GM18517 (cell line): ENCODE data around the gene CYB561D2.

ENCODE experiments used
- ATAC-seq: cut with Tn5 transposase; IDR thresholded peaks from one replicate; pipeline ENCODE4 v1.9.1; 2021; ENCODE audit warnings: mild to moderate bottlenecking, moderate library complexity; ENCODE audit not compliant: unreplicated experiment

Gene CYB561D2

GRCh38 chr3:50340448-50341329 is 10.0 kb upstream of the CYB561D2 start, which contains the start of gene RASSF1:
TSS of gene RASSF1 (minus strand) at chr3:50340836. CDS start at chr3:50340805, 31 bp downstream.
- ATAC-seq: no peak

DNA sequence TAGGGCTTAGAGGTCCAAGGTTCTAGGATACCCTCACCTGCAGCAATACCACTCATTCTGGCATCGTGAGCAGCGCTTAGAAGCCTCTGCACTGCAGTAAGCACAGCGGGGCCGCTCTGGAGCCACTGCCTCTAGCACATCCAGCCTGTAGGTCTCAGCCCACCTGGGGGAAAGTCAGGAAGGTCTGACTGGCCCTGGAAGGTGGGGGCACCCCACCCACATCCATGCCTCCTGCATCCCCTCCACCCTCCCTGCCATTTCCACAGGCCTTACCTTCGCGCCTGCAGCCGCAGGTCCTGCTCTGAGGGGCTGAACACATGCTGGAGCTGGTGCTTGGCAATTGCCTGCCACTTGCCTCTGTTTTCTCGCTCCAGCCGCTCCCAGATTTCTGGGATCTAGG is 9.1 kb upstream of the CYB561D2 start:
- ATAC-seq: no peak

DNA sequence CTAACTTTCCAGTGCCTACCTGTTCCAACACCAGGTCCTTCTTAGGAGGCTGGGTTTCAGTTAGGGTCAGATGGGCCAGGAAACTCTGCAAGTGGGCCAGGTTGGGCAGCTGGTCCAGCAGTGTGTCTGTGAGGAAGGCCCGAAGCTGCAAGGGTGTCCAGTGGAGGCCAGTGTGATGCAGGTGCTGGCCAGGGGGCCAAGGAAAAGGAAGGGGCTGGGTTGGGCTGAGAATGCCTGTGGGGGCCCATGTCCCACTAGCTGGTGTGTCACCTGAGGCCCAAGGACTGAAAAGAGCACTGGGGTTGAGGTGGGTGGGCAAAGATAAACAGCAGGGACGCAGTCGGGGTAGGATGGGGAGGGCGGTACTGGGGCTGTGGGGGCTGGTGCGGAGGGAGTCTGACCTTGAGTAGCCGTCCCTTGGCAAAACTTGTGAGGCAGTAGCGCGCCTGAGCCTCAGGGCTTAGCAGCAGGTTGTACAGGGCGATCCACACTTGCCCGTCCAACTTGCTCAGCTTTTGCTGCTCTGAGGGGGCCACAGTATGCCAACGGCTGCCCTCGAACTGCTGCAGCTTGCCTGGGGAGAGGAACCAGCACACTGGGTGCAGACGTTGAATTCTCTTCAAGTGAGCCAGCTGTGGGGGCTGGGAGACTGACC is 8.5 kb upstream of the CYB561D2 start:
- no peak for ATAC-seq

DNA sequence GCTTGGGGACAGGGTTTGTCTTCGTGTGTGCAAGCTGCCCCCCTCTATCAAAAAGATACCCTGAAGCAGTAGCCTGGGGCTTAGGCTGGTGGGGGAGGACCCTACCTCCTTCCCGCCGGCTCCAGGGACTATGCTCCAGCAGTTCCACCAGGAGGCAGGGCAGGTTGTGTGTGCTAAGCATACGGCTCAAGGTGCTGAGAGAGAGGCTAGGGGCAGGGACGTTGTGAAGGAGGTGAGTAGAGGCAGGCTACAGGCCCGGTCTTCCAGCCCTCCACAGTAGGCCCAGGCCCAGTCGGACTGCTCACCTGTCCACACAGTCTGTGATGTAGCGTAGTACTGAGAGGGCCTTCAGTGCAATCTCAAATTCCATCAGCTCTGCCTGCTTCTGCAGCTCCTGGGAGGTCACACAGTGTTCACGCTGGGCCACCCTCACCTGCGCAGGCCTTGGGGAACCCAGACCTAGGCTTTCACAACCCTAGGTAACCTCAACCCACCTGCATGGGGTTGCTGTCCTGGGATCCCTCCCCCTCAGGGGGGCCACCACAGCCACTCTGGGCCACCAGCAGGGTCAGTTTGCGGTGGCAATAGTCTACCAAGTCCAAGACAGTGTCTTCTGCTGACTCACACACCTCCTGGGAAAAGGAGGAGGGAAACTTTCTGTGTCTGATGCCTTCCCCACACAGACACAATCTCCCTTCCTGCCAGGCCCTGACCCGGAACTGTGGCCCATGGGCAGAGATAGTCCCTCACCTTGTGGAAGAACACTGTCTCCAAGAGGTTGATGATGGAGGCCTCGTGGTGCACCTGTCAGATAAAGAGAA is 7.6 kb upstream of the CYB561D2 start:
- no peak for ATAC-seq

- no peak for ATAC-seq
These were observed 5.7 kb upstream of the CYB561D2 start for GRCh38 chr3:50345008-50345407.

DNA sequence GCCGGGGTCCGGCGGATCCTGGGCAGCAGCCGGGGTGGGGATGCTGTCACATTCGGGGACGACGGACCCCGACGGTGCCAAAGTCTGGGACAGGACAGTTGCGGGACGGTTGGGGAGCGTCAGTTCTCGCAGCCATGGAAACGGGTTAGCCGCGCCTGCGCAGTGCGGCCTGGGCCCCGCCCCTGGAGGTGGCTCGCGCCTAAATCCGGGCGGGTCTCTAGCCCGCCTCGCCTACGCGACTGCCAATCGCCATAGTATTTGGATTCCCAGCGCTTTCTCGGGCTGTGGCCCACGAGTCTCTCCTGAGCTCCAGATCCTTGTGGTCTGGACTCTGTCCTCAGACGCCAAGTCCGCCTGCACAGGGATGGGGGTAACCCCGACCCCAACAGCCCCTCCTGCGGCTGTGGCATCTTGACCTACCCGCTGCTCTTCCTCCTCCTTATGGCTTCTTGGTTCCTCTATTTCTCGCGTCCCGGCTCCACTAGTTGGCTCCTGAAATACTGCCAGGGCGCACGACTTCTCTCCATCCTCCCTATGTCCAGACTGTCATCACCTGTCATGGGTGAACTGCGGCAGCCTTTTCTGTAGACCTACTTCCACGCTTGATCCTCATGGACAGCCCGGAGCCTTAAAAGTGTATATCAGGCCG is 5.0 kb upstream of the CYB561D2 start, which contains the start of gene ZMYND10:
TSS of gene ZMYND10 (minus strand) at position 147 of the 649 bp plus-strand sequence. CDS start 153 bp downstream, outside the sequence.
- no peak for ATAC-seq

- no peak for ATAC-seq
These were observed 3.4 kb upstream of the CYB561D2 start for GRCh38 chr3:50347187-50347813.

DNA sequence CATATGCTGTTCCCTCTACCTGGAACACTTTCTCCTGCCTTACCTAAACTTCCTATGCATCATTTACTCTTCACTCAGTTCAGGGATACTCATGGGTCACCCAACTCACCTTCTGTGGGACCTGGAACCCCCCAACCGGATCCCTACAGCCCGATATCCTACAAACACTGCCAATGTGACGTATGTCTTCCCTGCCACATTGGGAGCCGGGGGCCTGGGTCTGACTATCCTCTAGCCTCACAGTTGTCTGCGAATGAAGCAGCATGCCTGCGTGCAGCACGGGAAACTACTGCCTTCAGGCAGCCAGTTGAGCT is 492 bp upstream of the CYB561D2 start:
- no peak for ATAC-seq

GRCh38 chr3:50351323-50351697 is 648 bp downstream of the CYB561D2 start:
- ATAC-seq: no peak

GRCh38 chr3:50352781-50353180 is 2.1 kb downstream of the CYB561D2 start:
- no peak for ATAC-seq

- no peak for ATAC-seq
These were observed 2.8 kb downstream of the CYB561D2 start for GRCh38 chr3:50353245-50354004.

DNA sequence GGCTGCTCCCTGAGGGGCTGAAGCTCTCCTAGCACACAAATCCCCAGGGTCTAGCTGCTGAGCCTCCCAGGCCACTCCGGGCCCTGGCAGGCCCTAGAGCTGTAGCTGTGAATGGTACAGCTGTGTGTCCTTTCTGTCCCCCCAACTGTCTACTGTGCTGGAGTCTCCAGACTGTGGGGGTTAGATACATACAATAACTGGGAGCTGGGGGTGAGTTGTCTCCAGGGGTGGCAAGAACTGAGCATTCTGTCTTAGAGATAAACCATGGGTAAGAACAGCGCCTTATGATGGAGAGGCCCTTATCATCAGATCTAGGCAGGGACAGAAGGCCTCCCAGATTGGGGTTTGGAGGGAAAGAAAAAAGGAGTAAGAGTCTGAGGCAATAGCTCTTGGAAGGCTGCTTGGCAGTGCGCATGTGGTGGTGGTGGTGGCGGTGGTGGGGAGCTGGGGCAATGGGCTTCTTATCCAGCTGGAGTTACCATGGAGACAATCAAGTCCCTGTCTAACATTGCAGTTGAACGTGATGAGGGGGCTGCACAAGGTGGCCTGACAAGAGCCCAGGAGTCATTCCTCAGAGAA is 3.6 kb downstream of the CYB561D2 start:
- ATAC-seq: no peak

- ATAC-seq: no peak
These were observed 4.2 kb downstream of the CYB561D2 start for GRCh38 chr3:50354850-50355249.

DNA sequence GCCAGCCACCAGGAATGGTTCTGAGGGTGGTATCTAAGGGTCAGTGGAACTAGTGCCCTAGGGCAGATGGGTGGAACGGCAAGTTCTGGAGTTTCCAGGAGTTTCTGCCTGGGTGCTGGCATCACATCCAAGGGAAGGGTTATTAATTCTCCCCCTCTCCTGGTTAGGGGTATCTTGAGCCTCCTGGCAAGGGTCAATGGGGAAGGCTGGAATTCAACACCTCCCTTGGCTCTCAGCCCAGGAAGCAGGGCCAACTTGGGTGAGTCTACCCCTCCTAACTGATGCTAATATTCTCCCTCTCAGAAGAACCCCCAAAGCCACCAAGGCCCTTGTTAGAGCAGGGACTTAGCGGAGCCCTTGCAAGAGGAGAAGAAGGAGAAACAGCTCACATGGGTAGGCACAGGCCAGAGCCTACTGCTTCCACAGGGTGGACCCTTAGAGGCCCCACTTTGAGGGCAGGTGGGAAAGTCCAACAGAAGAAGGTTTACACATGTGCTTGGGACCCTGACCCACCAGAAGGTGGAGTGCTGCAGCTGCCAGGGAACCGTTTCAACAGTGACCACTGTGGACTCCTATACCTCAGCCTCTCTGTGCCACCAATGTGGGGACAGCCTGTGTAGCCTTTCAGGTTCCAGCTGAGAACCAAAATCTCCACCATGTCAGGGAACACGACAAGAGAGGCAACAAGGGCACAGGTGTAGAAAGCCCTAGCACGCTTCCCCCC is 5.3 kb downstream of the CYB561D2 start:
- ATAC-seq: no peak

DNA sequence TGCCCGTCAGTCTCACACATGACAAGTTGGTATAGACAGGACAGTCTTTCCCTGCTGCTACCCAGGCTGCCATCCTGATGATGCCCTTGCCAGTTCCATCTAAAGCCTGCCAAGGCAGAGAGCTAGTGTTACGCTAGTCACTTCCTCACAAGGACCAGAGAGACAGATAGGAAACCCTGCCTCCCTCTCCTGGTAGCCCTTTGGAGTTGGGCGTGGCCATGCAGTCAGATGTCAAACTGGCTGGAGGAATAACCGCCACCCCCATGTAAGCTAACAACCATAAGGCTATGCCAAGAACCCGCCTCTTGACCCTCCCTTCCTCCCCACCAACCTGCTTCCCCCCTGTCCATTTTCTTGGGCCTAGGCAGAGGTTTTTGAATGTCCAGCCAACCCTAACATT is 5.9 kb downstream of the CYB561D2 start:
- ATAC-seq: no peak

DNA sequence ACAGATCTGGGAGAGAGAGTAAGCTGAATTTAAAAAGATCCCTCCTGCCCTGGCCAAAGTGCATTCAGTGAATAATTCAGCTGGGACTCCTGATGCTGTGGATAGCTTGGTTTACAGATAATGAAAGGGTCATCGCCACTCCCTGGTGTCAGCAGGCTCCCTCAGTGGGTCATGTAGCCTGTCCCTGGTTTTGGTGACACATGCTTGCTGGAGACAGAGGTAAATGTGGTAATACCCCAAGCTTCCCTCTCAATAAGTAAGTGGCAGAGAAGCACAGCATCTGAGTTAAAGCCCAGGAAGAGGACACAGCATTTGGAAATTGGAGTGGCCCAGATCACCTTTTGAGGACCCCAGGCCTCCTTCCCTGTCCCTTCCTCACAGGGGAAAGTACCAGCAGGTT is 6.8 kb downstream of the CYB561D2 start:
- no peak for ATAC-seq

DNA sequence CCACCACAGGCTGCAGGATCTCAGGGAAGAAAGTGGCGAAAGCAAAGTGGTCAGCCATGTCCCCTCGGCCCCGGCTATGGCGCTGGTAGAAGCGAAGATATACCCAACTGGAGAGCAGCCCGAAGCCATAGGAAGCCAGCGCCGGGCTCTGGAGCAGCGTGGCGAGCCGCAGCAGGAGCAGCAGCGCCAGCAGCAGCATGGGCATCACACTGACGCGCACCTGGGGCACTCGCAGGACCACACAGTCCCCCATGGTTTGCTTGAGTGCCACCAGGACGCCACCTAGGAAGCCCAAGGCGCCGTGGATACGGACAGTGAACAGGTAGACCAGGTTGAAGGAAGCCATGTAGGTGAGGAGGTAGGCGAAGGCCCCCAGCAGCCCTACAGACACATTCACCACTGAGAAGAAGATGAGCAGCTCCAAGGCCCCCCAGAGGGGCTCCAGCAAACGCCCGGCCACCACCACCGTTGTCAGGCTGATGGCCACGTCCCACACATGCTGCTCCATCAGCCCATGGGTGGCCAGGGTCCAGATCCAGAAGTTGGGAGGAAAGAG is 7.8 kb downstream of the CYB561D2 start:
- no peak for ATAC-seq
